ENCODE data around the gene SYT7.

DNA sequence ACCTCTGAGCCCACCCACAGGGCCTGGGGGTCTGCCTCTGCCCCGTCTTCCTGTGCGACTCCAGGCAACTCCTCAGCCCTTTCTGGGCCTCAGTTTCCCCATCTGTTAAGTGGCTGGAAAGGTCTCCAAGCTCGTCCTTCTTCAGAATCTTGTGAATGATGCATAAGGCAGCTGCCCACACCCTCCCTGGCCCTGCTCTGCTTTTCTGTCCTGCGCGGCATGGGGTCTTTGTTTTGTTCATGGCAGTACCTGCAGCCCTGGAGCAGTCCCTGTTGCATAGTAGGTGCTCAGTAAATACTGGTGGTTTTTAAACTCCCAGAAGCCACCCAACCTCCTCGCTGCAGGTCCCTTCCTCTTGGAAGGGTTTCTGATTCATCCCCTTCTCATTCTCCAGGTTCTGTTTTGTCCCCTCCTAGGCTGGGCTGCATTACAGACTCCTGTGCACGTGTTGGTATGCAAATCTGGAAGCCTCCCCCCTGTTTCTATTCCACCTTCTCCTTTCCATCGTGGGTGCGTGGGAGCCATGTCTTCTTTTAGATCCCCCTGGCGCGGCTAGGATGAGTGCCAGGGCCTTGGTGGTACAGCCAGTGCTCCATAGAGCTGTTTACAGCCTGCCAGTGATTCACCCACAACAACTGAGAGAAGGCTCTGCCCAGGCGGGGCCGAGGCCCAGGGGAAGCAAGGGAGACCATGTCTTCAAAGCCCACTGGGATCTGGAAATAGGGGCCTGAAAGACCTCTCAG, 19.3 kb upstream of the SYT7 start:
- TF ChIP-seq, protein P1, sequence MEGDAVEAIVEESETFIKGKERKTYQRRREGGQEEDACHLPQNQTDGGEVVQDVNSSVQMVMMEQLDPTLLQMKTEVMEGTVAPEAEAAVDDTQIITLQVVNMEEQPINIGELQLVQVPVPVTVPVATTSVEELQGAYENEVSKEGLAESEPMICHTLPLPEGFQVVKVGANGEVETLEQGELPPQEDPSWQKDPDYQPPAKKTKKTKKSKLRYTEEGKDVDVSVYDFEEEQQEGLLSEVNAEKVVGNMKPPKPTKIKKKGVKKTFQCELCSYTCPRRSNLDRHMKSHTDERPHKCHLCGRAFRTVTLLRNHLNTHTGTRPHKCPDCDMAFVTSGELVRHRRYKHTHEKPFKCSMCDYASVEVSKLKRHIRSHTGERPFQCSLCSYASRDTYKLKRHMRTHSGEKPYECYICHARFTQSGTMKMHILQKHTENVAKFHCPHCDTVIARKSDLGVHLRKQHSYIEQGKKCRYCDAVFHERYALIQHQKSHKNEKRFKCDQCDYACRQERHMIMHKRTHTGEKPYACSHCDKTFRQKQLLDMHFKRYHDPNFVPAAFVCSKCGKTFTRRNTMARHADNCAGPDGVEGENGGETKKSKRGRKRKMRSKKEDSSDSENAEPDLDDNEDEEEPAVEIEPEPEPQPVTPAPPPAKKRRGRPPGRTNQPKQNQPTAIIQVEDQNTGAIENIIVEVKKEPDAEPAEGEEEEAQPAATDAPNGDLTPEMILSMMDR (IDR thresholded peaks at IDR 0.05; ENCODE audit: borderline replicate concordance, extremely low read depth, low read length, poor library complexity, severe bottlenecking) = no peak
- TF ChIP-seq EZH2 (IDR thresholded peaks at IDR 0.05; ENCODE audit: borderline replicate concordance, low read depth, low read length, severe bottlenecking) = no peak

All from DND-41 (cell line).